ENCODE data around the gene P4HB.
A peak's percentile ranks its signal among the peaks of the same experiment; 100 is the strongest.

The P4HB gene

DNA sequence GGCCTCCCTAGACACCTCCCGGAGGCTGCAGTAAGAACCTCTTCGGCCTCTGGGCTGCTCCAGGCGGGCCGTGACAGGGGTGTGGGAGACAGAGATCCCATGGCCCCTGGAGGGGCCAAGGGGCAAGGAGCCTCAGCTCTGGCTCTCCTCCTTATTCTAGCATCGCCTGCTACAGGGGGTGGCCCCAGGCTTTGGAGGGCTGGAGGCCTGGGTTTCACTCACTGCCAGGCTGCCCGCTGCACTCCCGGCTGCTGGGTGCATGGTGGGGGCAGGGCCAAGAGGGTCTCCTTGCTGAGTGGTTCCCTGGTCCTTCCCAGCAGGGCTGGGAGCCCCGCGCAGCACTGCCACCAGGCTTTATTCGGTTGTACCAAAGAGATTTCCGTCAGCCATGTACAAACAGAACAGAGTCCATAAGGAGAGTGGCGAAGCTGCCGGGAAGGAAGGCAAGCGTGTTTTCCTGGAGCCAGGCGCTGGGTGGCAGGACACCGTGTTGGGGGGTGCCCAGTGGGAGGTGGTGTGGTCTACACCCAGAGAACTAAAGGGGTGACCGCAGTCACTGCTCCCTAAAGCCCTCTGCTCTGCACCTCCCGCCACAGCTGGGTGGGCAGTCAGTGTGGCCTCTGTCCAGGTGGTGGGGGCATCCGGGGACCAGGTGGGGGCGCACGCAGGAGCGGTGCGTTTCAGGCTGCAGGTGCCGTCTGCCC is 43.7 kb upstream of the P4HB start:
- H3K36me3 ChIP-seq (ENCODE audit: control insufficient read depth, insufficient read depth, low read length), result no peaks in the 10 kb centered on the region
- no peak overlapping the region for H3K27ac ChIP-seq
- H3K4me1 ChIP-seq, result no peaks in the 10 kb centered on the region
- TF ChIP-seq, protein P1, sequence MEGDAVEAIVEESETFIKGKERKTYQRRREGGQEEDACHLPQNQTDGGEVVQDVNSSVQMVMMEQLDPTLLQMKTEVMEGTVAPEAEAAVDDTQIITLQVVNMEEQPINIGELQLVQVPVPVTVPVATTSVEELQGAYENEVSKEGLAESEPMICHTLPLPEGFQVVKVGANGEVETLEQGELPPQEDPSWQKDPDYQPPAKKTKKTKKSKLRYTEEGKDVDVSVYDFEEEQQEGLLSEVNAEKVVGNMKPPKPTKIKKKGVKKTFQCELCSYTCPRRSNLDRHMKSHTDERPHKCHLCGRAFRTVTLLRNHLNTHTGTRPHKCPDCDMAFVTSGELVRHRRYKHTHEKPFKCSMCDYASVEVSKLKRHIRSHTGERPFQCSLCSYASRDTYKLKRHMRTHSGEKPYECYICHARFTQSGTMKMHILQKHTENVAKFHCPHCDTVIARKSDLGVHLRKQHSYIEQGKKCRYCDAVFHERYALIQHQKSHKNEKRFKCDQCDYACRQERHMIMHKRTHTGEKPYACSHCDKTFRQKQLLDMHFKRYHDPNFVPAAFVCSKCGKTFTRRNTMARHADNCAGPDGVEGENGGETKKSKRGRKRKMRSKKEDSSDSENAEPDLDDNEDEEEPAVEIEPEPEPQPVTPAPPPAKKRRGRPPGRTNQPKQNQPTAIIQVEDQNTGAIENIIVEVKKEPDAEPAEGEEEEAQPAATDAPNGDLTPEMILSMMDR (IDR thresholded peaks at IDR 0.05), result no peak
- no peaks in the 10 kb centered on the region for H3K79me2 ChIP-seq
- no peaks in the 10 kb centered on the region for H3K9me3 ChIP-seq (ENCODE audit: control insufficient read depth, low read length)
- no peak overlapping the region for H3K9ac ChIP-seq
- no peaks in the 10 kb centered on the region for H3K27me3 ChIP-seq (ENCODE audit: control insufficient read depth, insufficient read depth, low read length)
- no peak overlapping the region for H3K4me2 ChIP-seq (ENCODE audit: low read length)
- H3K4me3 ChIP-seq (ENCODE audit: low read depth, low read length), result no peak overlapping the region
- H2AFZ ChIP-seq, result no peak overlapping the region

- Histone ChIP-seq H3K36me3 (ENCODE audit: control insufficient read depth, insufficient read depth, low read length) (no peaks in the 10 kb centered on the region), H3K9ac (no peak overlapping the region), H3K9me3 (ENCODE audit: control insufficient read depth, low read length) (no peaks in the 10 kb centered on the region)
Measured at GRCh38 chr17:81903415-81903831, 43.1 kb upstream of the P4HB start.

DNA sequence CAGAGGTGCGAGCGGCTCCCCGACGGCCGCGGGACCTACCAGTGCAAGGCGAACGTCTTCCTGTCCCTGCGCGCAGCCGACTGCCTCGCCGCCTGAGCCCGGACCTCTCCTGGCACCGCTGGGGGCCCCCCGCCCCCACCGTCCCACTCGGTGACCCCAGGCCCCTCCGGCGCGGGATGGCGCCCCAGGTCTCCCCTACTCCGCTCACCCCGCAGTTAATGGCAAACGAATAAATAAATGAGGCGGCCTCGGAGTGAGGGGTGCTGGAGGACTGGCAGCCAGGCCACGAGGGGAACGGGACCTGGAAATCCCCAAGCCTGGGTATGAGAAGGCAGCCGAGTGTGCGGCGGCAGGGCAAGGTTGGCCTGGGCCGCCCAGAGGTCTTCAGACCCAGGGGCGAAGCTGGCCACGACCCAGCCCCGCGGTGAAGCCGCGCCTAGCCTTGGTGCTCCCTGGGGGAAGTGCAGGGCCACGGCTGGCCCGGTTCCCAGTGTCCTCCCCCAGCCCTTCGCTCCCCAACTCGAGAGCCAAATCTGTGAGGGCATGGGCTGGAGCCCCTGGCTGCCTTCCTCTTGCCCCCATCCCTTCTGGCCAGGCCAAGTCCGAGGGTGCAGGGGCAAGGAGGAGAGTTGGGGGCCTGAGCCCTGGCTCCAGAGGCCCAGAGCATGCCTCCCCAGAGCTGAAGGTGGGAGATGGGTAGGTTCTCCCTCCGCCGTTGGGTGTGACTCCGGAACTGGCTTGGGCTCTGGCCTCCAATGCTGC is 42.5 kb upstream of the P4HB start:
- TF ChIP-seq, protein P1 (IDR thresholded peaks at IDR 0.05), result no peak
- Histone ChIP-seq H3K79me2 (no peaks in the 10 kb centered on the region), H2AFZ (no peak overlapping the region), H3K27me3 (ENCODE audit: control insufficient read depth, insufficient read depth, low read length) (no peaks in the 10 kb centered on the region), H3K9me3 (ENCODE audit: control insufficient read depth, low read length) (no peaks in the 10 kb centered on the region), H3K36me3 (ENCODE audit: control insufficient read depth, insufficient read depth, low read length) (no peaks in the 10 kb centered on the region), H3K4me3 (ENCODE audit: low read depth, low read length) (no peak overlapping the region), H3K9ac (no peak overlapping the region), H3K4me2 (ENCODE audit: low read length) (no peak overlapping the region), H3K27ac (no peak overlapping the region), H3K4me1 (no peaks in the 10 kb centered on the region)

More at GRCh38 chr17:81903415-81903831, 43.1 kb upstream of the P4HB start:
- TF ChIP-seq, protein P1 (IDR thresholded peaks at IDR 0.05), result no peak
- Histone ChIP-seq H3K4me3 (ENCODE audit: low read depth, low read length) (no peak overlapping the region), H3K4me1 (no peaks in the 10 kb centered on the region), H3K79me2 (no peaks in the 10 kb centered on the region), H3K4me2 (ENCODE audit: low read length) (no peak overlapping the region), H3K27ac (no peak overlapping the region), H2AFZ (no peak overlapping the region), H3K27me3 (ENCODE audit: control insufficient read depth, insufficient read depth, low read length) (no peaks in the 10 kb centered on the region)

GRCh38 chr17:81902023-81902652 is 41.8 kb upstream of the P4HB start, which contains the start of gene NPB:
NPB (plus strand) TSS chr17:81902238; CDS start chr17:81902278, 40 bp downstream.
- Histone ChIP-seq H3K9ac (no peak within 1 kb of the TSS), H3K27ac (no peak within 1 kb of the TSS), H3K9me3 (ENCODE audit: control insufficient read depth, low read length) (no peaks in the 10 kb centered on the region), H3K4me1 (no peaks in the 10 kb centered on the region), H3K79me2 (no peaks in the 10 kb centered on the region), H3K27me3 (ENCODE audit: control insufficient read depth, insufficient read depth, low read length) (no peaks in the 10 kb centered on the region), H3K36me3 (ENCODE audit: control insufficient read depth, insufficient read depth, low read length) (no peaks in the 10 kb centered on the region), H3K4me3 (ENCODE audit: low read depth, low read length) (no peak within 1 kb of the TSS), H2AFZ (peak within 1 kb of the TSS; percentile 62), H3K4me2 (ENCODE audit: low read length) (no peak within 1 kb of the TSS)
- TF ChIP-seq, protein P1 (IDR thresholded peaks at IDR 0.05), result no peak
